DOHH2 (cell line): ENCODE data around the gene NOC2L.

ENCODE experiments used
- H3F3A ChIP-seq: fragments of 200-600 bp; sonication (generic), shearing (Covaris generic); 2 replicates; pipeline ENCODE4 v1.6.0; 2016; ENCODE audit warnings: antibody characterized with exemption, mild to moderate bottlenecking; ENCODE audit not compliant: control insufficient read depth, insufficient read depth
- H3K27ac ChIP-seq: fragments of 200-600 bp; sonication (generic); 2 replicates; pipeline ENCODE4 v1.5.1; 2014; ENCODE audit warnings: low read depth, mild to moderate bottlenecking, low read length, moderate library complexity
- H3K27me3 ChIP-seq: fragments of 200-600 bp; sonication (generic); 2 replicates; pipeline ENCODE4 v1.6.1; 2014; ENCODE audit warnings: mild to moderate bottlenecking, low read length, mixed read lengths; ENCODE audit not compliant: control insufficient read depth
- H3K36me3 ChIP-seq: fragments of 200-600 bp; sonication (generic); 2 replicates; pipeline ENCODE4 v1.6.1; 2014; ENCODE audit warnings: mild to moderate bottlenecking, low read length, moderate library complexity, mixed read lengths; ENCODE audit not compliant: control insufficient read depth
- H3K4me1 ChIP-seq: fragments of 200-600 bp; sonication (generic); 2 replicates; pipeline ENCODE4 v1.6.1; 2014; ENCODE audit warnings: mild to moderate bottlenecking, low read length, mixed read lengths; ENCODE audit not compliant: control insufficient read depth
- H3K4me2 ChIP-seq: fragments of 200-600 bp; sonication (generic); 2 replicates; pipeline ENCODE4 v1.6.0; 2014; ENCODE audit warnings: mild to moderate bottlenecking, low read length, moderate library complexity
- H3K4me3 ChIP-seq: fragments of 200-600 bp; sonication (generic); 2 replicates; pipeline ENCODE4 v1.5.1; 2014; ENCODE audit warnings: mild to moderate bottlenecking, low read length, mixed read lengths
- H3K79me2 ChIP-seq: fragments of 200-600 bp; sonication (generic); 2 replicates; pipeline ENCODE4 v1.6.1; 2014; ENCODE audit warnings: mild to moderate bottlenecking, low read length, mixed read lengths; ENCODE audit not compliant: control insufficient read depth
- H3K9me2 ChIP-seq: fragments of 200-600 bp; sonication (generic); replicated peaks from 2 replicates; pipeline ENCODE4 v1.6.1; 2014; ENCODE audit warnings: mild to moderate bottlenecking, low read length, mixed read lengths; ENCODE audit not compliant: control insufficient read depth
- H3K9me3 ChIP-seq: fragments of 200-600 bp; sonication (generic); 2 replicates; pipeline ENCODE4 v1.6.1; 2014; ENCODE audit warnings: antibody characterized with exemption, low read length, mixed read lengths; ENCODE audit not compliant: control insufficient read depth, insufficient read depth
- H4K20me1 ChIP-seq: fragments of 200-600 bp; sonication (generic); 2 replicates; pipeline ENCODE4 v1.6.0; 2014; ENCODE audit warnings: low read depth, mild to moderate bottlenecking, antibody characterized with exemption, low read length, moderate library complexity; ENCODE audit not compliant: control insufficient read depth, insufficient read depth
- EZH2phosphoT487 ChIP-seq: fragments of 200-600 bp; sonication (generic); IDR thresholded peaks from 2 replicates; pipeline ENCODE4 v1.6.1; 2017; ENCODE audit warnings: borderline replicate concordance, mild to moderate bottlenecking, antibody characterized with exemption, low read length, moderate library complexity, mixed read lengths
- TF ChIP-seq, protein P1 (sequence below): fragments of 200-600 bp; sonication (generic); IDR thresholded peaks from one replicate; pipeline ENCODE4 v1.5.1; 2014; ENCODE audit warnings: antibody characterized with exemption, mild to moderate bottlenecking, low read depth, low read length; ENCODE audit not compliant: poor library complexity, severe bottlenecking

The NOC2L gene

DNA sequence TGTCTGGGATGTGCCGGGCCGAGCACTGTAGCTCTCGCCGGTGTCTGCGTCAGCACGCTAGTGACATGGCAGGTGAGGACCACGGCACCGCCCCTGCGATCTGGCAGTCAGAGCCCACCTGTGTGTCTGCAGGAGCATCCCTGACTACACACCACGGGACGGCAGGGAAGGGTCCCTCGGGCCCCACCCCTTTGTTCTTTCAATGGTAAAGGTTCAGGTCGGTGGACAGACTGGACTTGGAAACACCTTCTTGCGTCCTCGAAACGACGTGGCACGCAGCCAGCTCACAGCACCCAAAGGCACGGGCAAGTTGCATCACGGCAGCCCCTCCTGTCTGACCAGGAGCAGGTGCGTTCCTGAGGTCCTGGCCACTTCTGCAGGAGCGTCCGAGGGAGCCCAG, 39.0 kb downstream of the NOC2L start:
- no peak overlapping the region for H3K4me3 ChIP-seq
- no peaks in the 10 kb centered on the region for H3K9me2 ChIP-seq
- no peaks in the 10 kb centered on the region for H3K79me2 ChIP-seq
- H3K4me2 ChIP-seq = no peak overlapping the region
- H3F3A ChIP-seq = no peaks in the 10 kb centered on the region
- no peaks in the 10 kb centered on the region for H4K20me1 ChIP-seq
- peaks cover 56% of the 10 kb centered on the region for H3K27me3 ChIP-seq
- no peak overlapping the region for H3K27ac ChIP-seq
- TF ChIP-seq, protein P1, sequence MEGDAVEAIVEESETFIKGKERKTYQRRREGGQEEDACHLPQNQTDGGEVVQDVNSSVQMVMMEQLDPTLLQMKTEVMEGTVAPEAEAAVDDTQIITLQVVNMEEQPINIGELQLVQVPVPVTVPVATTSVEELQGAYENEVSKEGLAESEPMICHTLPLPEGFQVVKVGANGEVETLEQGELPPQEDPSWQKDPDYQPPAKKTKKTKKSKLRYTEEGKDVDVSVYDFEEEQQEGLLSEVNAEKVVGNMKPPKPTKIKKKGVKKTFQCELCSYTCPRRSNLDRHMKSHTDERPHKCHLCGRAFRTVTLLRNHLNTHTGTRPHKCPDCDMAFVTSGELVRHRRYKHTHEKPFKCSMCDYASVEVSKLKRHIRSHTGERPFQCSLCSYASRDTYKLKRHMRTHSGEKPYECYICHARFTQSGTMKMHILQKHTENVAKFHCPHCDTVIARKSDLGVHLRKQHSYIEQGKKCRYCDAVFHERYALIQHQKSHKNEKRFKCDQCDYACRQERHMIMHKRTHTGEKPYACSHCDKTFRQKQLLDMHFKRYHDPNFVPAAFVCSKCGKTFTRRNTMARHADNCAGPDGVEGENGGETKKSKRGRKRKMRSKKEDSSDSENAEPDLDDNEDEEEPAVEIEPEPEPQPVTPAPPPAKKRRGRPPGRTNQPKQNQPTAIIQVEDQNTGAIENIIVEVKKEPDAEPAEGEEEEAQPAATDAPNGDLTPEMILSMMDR = no peak
- TF ChIP-seq EZH2phosphoT487 = no peak
- H3K4me1 ChIP-seq = peaks cover 20% of the 10 kb centered on the region
- no peaks in the 10 kb centered on the region for H3K36me3 ChIP-seq
- H3K9me3 ChIP-seq = no peaks in the 10 kb centered on the region

DNA sequence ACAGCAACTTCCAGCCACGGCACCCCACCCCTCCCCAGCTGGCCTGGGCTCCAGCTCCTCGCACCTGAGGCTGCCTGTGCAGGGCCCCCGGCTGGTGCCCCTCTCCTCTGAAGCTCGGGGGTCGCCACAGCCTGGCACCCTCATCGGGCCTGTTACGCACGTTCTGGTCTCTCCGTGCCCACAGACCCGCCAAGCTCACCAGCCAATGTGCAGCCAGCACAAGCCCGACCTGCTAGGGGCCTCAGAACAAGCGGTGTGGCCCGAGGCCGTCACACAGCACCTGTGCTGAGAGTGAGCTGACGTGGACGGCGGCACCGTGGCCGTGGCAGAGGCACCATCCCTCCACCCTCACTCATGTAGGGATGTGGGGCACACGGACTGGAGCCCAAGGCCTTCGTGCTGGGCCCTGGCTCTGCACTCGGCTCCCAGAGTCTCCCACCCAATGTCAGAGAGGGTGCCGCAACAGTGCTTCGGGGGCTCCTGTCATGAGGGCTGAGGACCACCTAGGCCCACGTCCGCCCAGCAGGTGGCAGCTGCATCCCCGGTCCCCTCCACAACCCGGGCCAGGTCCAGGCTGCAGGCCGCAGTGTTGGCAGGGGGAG, 39.7 kb downstream of the NOC2L start:
- H3K4me2 ChIP-seq = no peak overlapping the region

DNA sequence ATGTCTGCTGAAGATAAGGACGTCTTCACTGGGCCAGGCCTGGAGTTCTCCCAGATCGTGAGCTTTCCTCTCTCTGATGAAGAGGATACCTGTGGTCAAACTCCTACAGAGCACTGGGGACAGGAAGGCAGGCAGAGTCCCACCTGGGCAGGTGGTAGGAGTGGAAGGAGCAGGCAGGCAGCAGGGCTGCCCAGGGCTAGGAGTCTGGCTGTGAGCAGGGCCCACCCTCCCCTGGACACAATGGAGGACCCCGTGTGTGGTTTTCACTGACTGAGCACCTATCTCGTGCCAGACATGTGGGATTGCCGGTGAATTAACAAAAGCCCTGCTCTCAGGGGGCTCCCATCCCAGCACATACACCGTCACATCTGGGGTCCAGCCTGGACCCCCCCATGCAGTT, 40.2 kb downstream of the NOC2L start:
- H4K20me1 ChIP-seq = no peaks in the 10 kb centered on the region
- H3K4me1 ChIP-seq = peaks cover 20% of the 10 kb centered on the region

More for the DNA sequence above, 39.7 kb downstream of the NOC2L start:
- Histone ChIP-seq H3K79me2 (no peaks in the 10 kb centered on the region), H3K27me3 (peaks cover 50% of the 10 kb centered on the region), H3K4me3 (no peak overlapping the region), H3K27ac (no peak overlapping the region), H4K20me1 (no peaks in the 10 kb centered on the region), H3K4me1 (peaks cover 20% of the 10 kb centered on the region), H3K36me3 (no peaks in the 10 kb centered on the region), H3F3A (no peaks in the 10 kb centered on the region), H3K9me2 (no peaks in the 10 kb centered on the region), H3K9me3 (no peaks in the 10 kb centered on the region)
- TF ChIP-seq EZH2phosphoT487 = no peak
- TF ChIP-seq, protein P1 = peak; percentile 25

More for the DNA sequence above, 40.2 kb downstream of the NOC2L start:
- Histone ChIP-seq H3K4me2 (no peak overlapping the region), H3F3A (no peaks in the 10 kb centered on the region), H3K79me2 (no peaks in the 10 kb centered on the region), H3K4me3 (no peak overlapping the region), H3K9me2 (no peaks in the 10 kb centered on the region), H3K27ac (no peak overlapping the region), H3K36me3 (no peaks in the 10 kb centered on the region), H3K9me3 (no peaks in the 10 kb centered on the region), H3K27me3 (peaks cover 50% of the 10 kb centered on the region)
- TF ChIP-seq EZH2phosphoT487 = no peak
- TF ChIP-seq, protein P1 = no peak
